Fibroblast of mammary gland (primary cell): ENCODE measurements around the gene TEX38.
A peak's percentile ranks its signal among the peaks of the same experiment; 100 is the strongest.
"Not testable (repeated sequence)": the region's sequence is repeated elsewhere in the genome, so short reads cannot be mapped to it uniquely, and the experiment has no call there.

Source experiments
- DNase-seq: peaks from one replicate; pipeline ENCODE4 v3.0.0-alpha.2; 2010; ENCODE audit warnings: low read depth
- H3K4me3 ChIP-seq: 2 replicates; pipeline ENCODE4 v1.5.1; 2011; ENCODE audit warnings: low read depth, mild to moderate bottlenecking, low read length, moderate library complexity; ENCODE audit not compliant: control insufficient read depth
- TF ChIP-seq, protein P1 (sequence below): conservative IDR thresholded peaks from 2 replicates; pipeline ENCODE4 v1.5.1; 2011; ENCODE audit warnings: low read depth, low read length, inconsistent platforms; ENCODE audit not compliant: control insufficient read depth, insufficient read depth

Gene TEX38

GRCh38 chr1:46691997-46692790 lies 20.5 kb downstream of the TEX38 start:
- H3K4me3 ChIP-seq, result no peak overlapping the region
- TF ChIP-seq, protein P1, sequence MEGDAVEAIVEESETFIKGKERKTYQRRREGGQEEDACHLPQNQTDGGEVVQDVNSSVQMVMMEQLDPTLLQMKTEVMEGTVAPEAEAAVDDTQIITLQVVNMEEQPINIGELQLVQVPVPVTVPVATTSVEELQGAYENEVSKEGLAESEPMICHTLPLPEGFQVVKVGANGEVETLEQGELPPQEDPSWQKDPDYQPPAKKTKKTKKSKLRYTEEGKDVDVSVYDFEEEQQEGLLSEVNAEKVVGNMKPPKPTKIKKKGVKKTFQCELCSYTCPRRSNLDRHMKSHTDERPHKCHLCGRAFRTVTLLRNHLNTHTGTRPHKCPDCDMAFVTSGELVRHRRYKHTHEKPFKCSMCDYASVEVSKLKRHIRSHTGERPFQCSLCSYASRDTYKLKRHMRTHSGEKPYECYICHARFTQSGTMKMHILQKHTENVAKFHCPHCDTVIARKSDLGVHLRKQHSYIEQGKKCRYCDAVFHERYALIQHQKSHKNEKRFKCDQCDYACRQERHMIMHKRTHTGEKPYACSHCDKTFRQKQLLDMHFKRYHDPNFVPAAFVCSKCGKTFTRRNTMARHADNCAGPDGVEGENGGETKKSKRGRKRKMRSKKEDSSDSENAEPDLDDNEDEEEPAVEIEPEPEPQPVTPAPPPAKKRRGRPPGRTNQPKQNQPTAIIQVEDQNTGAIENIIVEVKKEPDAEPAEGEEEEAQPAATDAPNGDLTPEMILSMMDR, result peak; percentile 32
- DNase-seq, result no peak

- H3K4me3 ChIP-seq, result no peak overlapping the region
- no peak for DNase-seq
- TF ChIP-seq, protein P1, result no peak
Measured at GRCh38 chr1:46692811-46693770, 21.4 kb downstream of the TEX38 start.

- not testable (repeated sequence) for H3K4me3 ChIP-seq, DNase-seq
Measured at GRCh38 chr1:46694676-46695075, 23.0 kb downstream of the TEX38 start.

- TF ChIP-seq, protein P1, result no peak
- no peak overlapping the region for H3K4me3 ChIP-seq
- no peak for DNase-seq
Measured at GRCh38 chr1:46697053-46697452, 25.4 kb downstream of the TEX38 start.

- DNase-seq, result no peak
- TF ChIP-seq, protein P1, result no peak
Measured at GRCh38 chr1:46699666-46700065, 28.0 kb downstream of the TEX38 start.

DNA sequence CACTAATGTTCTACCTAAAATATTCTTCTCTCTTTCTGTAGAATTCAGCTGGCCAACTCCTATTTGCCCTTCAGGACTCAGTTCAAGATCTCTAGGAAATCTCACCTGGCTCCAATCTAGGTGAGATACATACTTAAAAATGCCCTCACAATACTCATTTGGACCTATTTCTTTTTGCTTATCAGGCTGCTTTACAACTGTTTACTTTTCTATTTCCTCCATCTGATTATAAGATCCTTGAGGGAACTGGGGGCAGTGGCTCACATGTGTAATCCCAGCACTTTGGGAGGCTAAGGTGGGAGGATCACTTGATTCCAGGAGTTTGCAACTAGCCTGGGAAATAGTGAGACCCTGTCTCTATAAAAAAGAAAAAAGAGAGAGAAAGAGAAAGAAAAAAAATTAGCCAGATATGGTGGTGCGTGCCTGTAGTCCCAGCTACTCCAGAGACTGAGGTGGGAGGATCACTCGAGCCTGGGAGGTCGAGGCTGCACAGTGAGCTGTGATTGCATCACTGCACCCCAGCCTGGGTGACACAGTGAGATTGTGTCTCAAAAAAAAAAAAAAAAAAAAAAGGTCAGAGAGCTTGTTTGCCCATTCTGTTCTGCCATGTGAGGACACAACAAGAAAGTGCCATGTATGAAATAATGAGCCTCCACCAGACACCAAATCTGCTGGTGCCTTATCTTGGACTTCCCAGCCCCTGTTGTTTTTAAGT lies 32.4 kb downstream of the TEX38 start:
- no peak overlapping the region for H3K4me3 ChIP-seq
- no peak for DNase-seq
- TF ChIP-seq, protein P1, result no peak

More at GRCh38 chr1:46699666-46700065, 28.0 kb downstream of the TEX38 start:
- H3K4me3 ChIP-seq, result no peak overlapping the region
